Measurements from ENCODE around the gene TTC21B.
A peak's percentile ranks its signal among the peaks of the same experiment; 100 is the strongest.
"Not testable (repeated sequence)": the region's sequence is repeated elsewhere in the genome, so short reads cannot be mapped to it uniquely, and the experiment has no call there.

Gene TTC21B

GRCh38 chr2:165953655-165954606 lies at the start of gene TTC21B:
TTC21B (minus strand) TSS chr2:165953776; CDS start chr2:165953705, 71 bp downstream.
- DNase-seq = peak; percentile 92

GRCh38 chr2:166000401-166000800 lies 46.8 kb upstream of the TTC21B start:
- DNase-seq = no peak

DNA sequence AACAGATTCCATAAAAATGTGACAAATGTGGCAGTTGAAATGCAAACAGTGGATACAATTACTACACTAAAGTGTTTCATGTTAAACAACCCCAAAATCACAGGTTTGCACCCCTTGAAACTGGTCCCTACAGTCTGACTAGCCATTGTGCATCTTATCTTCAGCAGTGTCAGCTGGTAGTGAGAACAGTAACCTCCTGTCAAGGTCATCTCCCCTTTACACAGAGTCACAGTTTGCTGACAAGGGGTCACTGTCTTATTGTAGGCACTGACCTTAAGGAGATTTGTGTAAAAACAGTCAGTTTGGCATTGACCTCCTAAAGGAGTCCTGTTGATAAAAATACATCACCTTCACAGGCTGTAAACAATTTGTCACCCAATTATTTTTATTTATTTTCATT lies 37.3 kb upstream of the TTC21B start:
- no peak for DNase-seq

GRCh38 chr2:165989851-165990250 lies 36.3 kb upstream of the TTC21B start:
- DNase-seq = no peak

DNA sequence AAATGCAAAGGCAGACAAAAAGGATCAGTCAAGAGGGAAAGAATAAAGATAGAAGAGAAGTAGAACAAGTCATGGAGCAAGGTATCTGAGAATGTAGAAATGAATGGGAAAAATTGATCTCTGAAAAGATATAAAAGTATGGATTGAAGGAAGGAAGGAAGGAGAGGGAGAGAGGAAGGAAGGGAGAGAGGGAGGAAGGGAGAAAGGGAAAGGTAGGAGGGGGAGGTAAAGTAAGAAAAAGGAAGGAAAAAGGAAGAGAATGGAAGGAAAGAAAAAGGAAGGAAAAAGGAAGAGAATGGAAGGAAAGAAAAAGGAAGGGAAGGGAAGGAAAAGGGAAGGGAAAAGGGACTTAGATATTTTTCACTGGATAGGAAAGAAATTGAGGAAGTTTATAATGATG lies 31.5 kb upstream of the TTC21B start:
- no peak for DNase-seq

- DNase-seq = not testable (repeated sequence)
Measured at GRCh38 chr2:165972161-165972560, 18.6 kb upstream of the TTC21B start.

GRCh38 chr2:165970663-165971062 lies 17.1 kb upstream of the TTC21B start:
- no peak for DNase-seq

DNA sequence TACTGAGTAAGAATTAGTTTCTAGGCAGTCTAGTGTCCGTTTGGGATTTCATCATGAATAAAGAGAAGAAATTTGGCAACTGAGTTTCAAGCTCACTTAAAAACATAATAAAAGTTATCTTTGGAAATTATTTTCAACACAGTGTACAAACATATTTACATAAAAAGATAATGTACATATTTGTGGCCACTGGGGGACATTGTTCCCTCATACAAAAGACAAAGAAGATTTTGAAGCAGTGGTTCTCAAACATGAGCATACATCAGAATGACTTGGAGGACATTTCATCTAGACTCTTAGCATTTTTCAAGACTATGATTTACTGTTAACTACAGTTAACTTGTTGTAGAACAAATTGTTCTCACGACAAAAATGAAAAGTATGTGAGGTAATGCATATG lies 15.7 kb upstream of the TTC21B start:
- DNase-seq = no peak

DNA sequence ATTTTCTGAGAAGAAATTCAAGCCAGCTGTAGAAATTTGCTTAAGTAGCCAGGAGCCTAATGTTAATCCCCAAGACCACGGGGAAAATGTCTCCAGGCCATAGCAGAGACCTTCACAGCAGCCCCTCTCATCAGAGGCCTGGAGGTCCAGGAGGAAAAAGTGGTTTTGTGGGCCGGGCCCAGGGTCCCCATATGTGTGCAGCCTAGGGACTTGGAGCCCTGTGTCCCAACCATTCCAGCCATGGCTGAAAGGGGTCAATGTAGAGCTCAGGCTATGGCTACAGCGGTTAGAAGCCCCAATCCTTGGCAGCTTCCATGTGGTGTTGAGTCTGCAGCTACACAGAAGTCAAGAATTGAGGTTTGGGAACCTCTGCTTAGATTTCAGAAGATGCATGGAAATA lies 14.2 kb upstream of the TTC21B start:
- DNase-seq = no peak

GRCh38 chr2:165961818-165962217 lies 8.2 kb upstream of the TTC21B start:
- DNase-seq = no peak

DNA sequence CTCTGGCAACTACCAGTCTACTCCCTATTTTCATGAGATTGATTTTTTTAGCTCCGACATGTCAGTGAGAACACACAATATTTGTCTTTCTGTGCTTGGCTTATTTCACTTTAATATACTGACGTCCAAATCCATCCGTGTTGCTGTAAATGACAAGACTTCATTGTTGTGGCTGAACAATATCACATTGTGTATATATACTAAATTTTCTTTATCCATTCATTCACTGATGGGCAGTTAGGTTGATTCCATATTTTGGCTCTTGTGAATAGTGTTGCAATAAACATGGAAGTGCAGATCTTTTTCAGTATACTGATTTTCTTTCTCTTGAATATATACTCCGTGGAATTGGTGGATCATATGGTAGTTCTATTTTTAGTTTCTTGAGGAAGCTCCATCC lies 5.8 kb upstream of the TTC21B start:
- DNase-seq = no peak

DNA sequence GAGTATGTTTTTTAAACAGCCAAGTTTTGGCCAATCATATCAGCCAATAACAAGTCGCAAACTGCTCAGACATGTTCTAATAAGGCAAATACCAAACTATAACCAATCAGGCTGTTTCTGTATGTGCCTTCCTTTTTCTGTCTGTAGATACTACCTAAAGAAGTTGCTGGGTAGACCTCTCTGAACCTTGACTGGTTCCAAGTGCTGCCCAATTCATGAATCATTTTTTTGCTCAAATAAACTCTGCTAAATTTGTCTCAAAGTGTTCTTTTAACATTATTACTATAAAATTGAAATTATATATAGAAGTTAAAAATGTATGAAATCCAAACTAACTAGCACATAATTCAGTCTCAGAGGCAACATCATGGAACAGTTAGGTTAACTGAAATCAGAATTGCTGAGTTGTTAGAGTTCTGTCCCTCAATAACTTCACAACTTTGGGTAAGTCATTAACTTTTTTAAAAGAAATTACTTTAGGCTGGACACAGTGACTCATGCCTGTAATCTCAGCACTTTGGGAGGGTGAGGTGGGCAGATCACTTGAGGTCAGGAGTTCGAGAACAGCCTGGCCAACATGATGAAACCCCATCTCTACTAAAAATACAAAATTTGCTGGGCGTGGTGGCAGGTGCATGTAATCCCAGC lies 4.9 kb upstream of the TTC21B start:
- DNase-seq = no peak

- no peak for DNase-seq
Measured at GRCh38 chr2:165957030-165957675, 3.6 kb upstream of the TTC21B start.

GRCh38 chr2:165953306-165953654 lies 296 bp downstream of the TTC21B start:
- no peak for DNase-seq

- DNase-seq = no peak
Measured at GRCh38 chr2:165952741-165953211, 800 bp downstream of the TTC21B start.

DNA sequence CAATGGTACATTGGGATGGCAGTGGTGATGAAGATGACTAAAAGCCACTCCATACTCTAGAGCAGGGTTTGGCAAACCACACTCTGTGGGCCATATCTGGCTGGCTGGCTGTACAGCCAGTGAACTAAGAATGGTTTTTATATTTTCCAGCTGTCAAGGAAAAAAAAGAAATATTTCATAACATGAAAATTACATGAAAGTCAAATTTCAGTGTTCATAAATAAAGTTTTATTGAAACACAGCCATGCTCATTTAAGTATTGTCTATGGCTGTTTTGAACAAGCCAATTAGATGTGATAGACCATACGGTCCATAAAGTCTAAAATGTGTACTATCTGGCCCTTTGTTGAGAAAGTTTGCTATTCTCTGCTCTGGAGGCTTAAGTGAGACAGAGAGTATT lies 1.5 kb downstream of the TTC21B start:
- no peak for DNase-seq

GRCh38 chr2:165950438-165950837 lies 3.1 kb downstream of the TTC21B start:
- DNase-seq = no peak

- DNase-seq = no peak
Measured at GRCh38 chr2:165941827-165942226, 11.7 kb downstream of the TTC21B start.

GRCh38 chr2:165938237-165938636 lies 15.3 kb downstream of the TTC21B start:
- DNase-seq = no peak

DNA sequence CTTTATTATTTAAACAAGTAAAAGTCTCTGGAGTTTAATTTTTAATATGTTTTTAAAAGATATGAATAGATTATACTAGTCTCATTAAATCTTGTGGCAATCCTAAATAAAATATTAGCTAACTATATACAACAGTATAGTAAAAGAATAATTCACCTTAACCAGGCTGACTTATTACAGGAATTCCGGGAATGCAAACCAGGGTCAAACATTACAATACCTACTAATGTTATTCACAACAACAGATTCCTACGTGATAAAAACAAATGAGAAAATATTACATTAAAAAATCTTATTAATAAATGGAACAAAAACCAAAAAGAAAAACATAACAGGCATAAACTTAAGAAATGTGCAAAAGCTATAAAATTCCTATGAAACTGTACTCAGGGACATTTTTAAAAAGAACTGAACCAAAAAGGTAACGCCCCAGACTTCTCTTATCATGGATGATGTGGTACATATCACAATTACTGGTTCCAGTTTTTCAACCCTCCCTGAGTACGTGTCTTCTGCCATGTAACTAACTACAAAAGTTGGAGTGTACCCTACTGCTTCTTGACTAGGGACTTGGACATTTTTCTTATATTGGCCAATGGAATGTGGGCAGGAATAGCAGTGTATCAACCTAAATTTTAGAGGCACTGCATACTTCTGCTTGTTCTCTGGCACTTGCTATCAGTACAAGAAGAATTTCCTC lies 20.2 kb downstream of the TTC21B start:
- no peak for DNase-seq

DNA sequence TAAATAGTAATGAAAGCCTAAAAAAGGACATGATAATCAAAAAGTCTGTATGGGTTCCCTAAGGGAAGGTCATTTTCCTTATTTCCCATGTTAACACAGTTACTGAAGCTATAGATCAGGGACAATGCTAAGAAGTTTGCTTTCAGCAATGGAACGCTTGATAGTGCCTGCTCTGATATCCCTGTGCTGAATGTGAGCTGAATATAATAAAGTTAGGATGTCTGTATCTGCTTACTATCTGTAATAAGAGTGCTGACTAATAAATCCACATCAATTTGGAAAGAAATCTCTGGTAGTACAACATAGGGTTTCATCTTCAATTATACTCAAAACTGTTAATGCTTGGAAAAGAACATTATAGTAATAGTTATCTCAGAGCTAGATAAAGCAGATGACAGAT lies 25.8 kb downstream of the TTC21B start:
- DNase-seq = no peak

GRCh38 chr2:165927353-165927752 lies 26.2 kb downstream of the TTC21B start:
- DNase-seq = no peak

- DNase-seq = no peak
Measured at GRCh38 chr2:165924946-165925345, 28.6 kb downstream of the TTC21B start.

Measured in stimulated activated CD4-positive, alpha-beta T cell treated with anti-CD3 and anti-CD28 coated beads, Interleukin-1b, Interleukin-23, amount 100 ng/mL, for 48 hours (primary cell).